ENCODE results near the gene ATP11B. TPM values are rescaled to one million over a fixed set of nuclear protein-coding genes. Genes with fewer than 3 reads are reported as not detected.

The ATP11B gene
- total RNA-seq, 2 experiments from 2014 or later, result 109 to 112 TPM

GRCh38 chr3:182965861-182966366 is 172.6 kb downstream of the ATP11B start:
- Mint-ChIP-seq H3K36me3 (peaks cover 36% of the 10 kb centered on the region), H3K27ac (peak overlapping the region; percentile 45)
- CTCF ChIA-PET, result interaction anchor here (1.0 to 1.1 kb wide), 2 partner anchors 19 to 56 kb away, joined by 3 read pairs; no protein-coding TSS in a partner anchor

GRCh38 chr3:182967218-182968204 is 174.2 kb downstream of the ATP11B start:
- DNase-seq, result peak; percentile 62
- Mint-ChIP-seq H3K9me3 (ENCODE audit: low read depth) (no peaks in the 10 kb centered on the region), H3K36me3 (peaks cover 37% of the 10 kb centered on the region), H3K4me3 (peak overlapping the region; percentile 44), H3K27me3 (no peaks in the 10 kb centered on the region), H3K4me1 (peaks cover 58% of the 10 kb centered on the region), H3K27ac (peak overlapping the region; percentile 82)
- ATAC-seq, result peak; percentile 83
- CTCF ChIA-PET, result no interaction called here

More at GRCh38 chr3:182965861-182966366, 172.6 kb downstream of the ATP11B start:
- Mint-ChIP-seq H3K9me3 (ENCODE audit: low read depth) (no peaks in the 10 kb centered on the region), H3K4me3 (no peak overlapping the region), H3K4me1 (peaks cover 57% of the 10 kb centered on the region), H3K27me3 (no peaks in the 10 kb centered on the region)
- DNase-seq (no peak), ATAC-seq (no peak)

GRCh38 chr3:182969277-182969676 is 176.0 kb downstream of the ATP11B start:
- DNase-seq, result no peak
- peaks cover 55% of the 10 kb centered on the region for H3K4me1 Mint-ChIP-seq
- ATAC-seq, result no peak
- no peaks in the 10 kb centered on the region for H3K27me3 Mint-ChIP-seq
- CTCF ChIA-PET, result interaction anchor here (1.1 to 1.2 kb wide), 2 partner anchors 12 to 127 kb away, joined by 3 read pairs; no protein-coding TSS in a partner anchor
- peaks cover 34% of the 10 kb centered on the region for H3K36me3 Mint-ChIP-seq
- H3K4me3 Mint-ChIP-seq, result no peak overlapping the region
- no peaks in the 10 kb centered on the region for H3K9me3 Mint-ChIP-seq (ENCODE audit: low read depth)
- peak overlapping the region; percentile 14 for H3K27ac Mint-ChIP-seq

GRCh38 chr3:182969853-182970252 is 176.5 kb downstream of the ATP11B start:
- DNase-seq (no peak), ATAC-seq (no peak)
- H3K9me3 Mint-ChIP-seq (ENCODE audit: low read depth), result no peaks in the 10 kb centered on the region
- H3K27me3 Mint-ChIP-seq, result no peaks in the 10 kb centered on the region
- peaks cover 33% of the 10 kb centered on the region for H3K36me3 Mint-ChIP-seq
- peaks cover 56% of the 10 kb centered on the region for H3K4me1 Mint-ChIP-seq
- H3K4me3 Mint-ChIP-seq, result no peak overlapping the region
- CTCF ChIA-PET, result interaction anchor here (0.8 to 1.2 kb wide), 3 partner anchors 12 to 127 kb away, joined by 3 read pairs; no protein-coding TSS in a partner anchor
- no peak overlapping the region for H3K27ac Mint-ChIP-seq

GRCh38 chr3:182970811-182971418 is 177.6 kb downstream of the ATP11B start:
- DNase-seq (no peak), ATAC-seq (no peak)
- H3K4me3 Mint-ChIP-seq, result no peak overlapping the region
- H3K36me3 Mint-ChIP-seq, result peaks cover 26% of the 10 kb centered on the region
- H3K27me3 Mint-ChIP-seq, result no peaks in the 10 kb centered on the region
- H3K27ac Mint-ChIP-seq, result no peak overlapping the region
- H3K9me3 Mint-ChIP-seq (ENCODE audit: low read depth), result no peaks in the 10 kb centered on the region
- CTCF ChIA-PET, result interaction anchor here (1.4 kb wide), 1 partner anchor 13 kb away, joined by 4 read pairs; no protein-coding TSS in a partner anchor
- H3K4me1 Mint-ChIP-seq, result peaks cover 55% of the 10 kb centered on the region

Other genes with a start within 250 kb of the ATP11B start
- 10 to 100 TPM; 54.6 to 65.0 TPM for gene DCUN1D1, start 187.0 kb downstream of the ATP11B start, total RNA-seq